NCI-H526 (cell line): ENCODE data around the gene SMIM33.
"Not testable (repeated sequence)": the region's sequence is repeated elsewhere in the genome, so short reads cannot be mapped to it uniquely, and the experiment has no call there.

Experiments
- DNase-seq, 2 experiments: peaks; one replicate each; lab custom pipeline; 2025; lab: John Stamatoyannopoulos, UW

SMIM33 gene

DNA sequence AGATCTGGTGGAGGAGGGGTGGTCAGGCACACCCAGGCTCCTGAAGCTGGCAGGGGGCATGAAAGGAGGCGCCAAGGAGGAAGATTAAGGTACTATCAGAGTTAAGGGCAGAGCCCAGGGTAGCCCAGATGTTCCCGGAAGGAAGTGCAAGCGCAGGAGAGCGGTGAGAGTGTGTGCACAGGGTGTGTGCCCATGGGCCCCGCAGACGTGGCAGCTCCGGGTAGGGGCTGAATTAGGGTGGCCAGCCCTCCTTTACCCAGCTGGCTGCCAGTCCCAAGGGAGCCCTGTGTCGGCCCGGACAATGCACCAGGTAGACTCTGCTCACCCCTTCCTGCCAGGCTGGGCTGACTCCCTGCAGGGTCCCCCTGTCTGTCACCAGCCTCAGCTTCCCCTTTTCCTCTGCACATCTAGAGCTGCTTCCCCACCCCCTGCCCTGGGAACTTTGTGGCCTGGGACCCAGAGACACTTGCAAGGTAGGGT is at the start of gene SMIM33:
Gene SMIM33, plus strand, starts transcription at position 184 of the 480 bp plus-strand sequence. Its CDS starts 118 bp downstream, at position 302.
- no peak for DNase-seq

DNA sequence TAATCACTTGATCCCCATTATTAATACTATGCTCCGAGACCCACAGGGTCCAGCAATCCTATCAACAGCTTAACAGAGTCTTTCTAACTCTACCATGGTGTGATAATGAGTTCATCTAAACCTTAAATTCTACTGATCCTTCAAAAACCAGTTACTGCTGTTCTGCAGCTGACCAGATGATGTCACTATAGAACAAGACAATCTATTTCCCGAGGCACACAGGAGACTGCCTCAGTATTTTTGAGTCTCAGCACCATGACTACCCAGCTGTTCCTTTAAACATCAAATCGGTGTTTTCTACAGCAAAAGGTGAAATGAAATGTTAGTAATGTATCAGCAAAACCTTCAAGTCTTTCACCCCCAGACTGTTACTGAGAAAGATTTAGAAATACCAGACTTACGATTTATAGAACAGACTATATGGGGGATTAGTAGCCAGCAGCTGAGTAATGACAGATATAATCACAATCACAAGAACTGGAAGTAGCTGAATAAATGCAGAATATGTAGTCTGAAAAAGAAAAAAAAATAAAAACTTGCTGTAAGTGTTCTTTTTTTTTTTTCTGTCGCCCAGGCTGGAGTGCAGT is 48.4 kb upstream of the SMIM33 start:
- DNase-seq, result peak; percentile 66 to 83

DNA sequence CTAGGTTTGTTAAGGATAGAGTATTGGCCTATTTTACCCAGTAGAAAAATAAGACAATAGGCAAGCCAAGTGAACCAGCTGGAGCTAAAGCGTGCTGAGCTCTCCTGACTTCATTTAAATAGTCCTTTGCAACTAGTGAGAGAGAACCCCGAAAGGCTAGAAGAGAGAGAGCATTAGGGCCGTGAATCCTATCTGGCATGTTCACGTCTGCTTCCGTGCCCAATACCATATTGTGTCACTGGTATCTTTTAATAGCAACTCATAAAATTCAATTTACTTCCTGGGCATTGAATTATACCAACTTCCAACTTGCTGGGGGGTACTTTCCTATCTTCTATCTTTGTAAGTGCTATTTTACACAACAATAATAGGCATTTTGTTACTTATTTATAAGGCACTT is 45.3 kb upstream of the SMIM33 start:
- DNase-seq, result no peak

DNA sequence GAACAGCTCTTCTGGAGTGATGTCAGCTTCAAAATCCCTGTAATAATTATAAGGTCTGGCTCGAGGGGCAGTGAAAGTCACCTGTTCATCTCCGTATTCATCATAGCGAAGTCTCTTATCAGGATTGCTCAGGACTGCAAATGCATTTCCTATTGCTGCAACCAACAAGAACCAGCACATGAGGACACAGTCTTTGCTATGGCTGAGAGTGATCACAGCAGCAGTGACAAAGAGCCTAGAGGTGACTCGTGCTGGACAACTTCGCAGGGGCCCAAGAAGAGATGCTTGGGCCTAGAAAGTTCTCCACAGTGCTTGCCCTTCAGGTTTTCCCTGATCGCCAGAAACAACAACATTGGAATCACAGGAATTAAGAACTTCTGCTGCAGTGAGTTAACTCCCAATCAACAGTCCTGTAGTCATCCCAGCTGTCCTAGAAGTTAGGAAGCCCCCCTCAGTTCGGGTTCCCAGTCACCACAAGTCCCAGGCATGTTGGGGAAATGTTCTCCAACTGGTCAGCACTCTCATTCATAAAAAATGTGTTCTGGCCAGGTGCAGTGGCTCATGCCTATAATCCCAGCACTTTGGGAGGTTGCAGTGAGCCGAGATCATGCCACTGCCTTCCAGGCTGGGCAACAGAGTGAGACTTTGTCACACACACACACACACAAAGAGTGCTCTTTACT is 44.5 kb upstream of the SMIM33 start:
- DNase-seq, result no peak

DNA sequence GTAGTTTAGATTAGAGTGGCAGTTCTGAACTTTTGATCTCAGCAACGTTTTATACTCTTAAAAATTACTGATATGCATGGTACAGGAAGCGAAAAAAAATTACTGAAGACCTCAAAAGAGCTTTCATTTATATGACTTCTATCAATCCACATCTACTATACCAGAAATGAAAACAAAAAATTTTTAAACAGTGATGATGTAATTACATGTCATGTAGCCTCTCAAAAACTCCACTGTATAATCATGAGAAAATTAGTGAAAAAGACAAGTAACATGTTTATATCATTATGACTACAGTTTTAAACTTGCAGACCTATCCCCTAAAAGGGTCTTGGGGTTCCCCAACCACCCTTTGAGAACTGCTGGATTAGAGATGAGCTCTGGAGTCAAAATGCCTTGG is 40.8 kb upstream of the SMIM33 start:
- DNase-seq, result no peak

DNA sequence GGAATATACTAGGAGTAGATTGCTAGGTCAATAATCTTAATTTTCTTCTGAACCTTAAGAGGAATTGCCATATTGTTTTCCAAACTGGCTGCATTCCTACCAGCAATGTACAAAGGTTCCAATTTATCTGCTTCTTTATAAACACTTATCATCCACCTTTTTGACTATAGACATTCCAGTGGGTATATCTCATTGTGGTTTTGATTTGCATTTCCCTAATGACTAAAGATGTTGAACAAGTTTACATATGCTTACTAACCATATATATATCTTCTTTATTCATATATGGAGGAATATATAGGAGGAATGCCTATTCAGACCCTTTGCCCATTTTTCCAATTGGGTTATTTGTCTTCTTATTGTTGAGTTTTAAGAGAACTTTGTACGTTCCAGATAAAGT is 39.1 kb upstream of the SMIM33 start:
- peak; percentile 28 to 50 for DNase-seq

DNA sequence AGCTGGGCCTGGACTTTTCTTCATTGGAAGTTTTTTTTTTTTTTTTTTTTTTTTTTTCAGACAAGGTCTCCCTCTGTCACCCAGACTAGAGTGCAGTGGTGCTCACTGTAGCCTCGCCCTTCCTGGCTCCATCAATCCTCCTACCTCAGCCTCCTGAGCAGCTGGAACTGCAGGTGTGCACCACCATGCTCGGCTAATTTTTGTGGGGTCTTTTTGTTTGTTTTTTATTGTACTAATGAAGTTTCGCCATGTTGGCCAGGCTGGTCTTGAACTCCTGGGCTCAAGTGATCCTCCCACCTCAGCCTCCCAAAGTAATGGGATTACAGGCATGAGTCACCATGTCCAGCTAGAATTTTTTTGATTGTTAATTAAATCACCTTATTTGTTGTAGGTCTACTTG is 35.1 kb upstream of the SMIM33 start:
- DNase-seq, result no peak

DNA sequence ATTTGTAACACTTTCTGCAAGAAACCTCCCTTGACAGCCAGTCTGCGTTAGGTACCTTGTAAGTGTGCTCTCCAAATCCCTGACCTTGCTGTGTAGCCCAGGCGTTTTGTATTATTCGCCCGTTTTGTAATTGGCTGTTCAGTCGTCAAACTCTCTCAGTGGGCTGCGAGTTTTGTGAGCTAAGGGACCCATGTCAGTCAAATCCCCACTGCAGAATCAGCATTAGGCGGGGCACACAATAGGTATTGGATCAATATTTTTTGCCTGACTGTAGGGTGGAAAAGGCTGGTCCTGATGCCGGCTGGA is 32.1 kb upstream of the SMIM33 start:
- no peak for DNase-seq

DNA sequence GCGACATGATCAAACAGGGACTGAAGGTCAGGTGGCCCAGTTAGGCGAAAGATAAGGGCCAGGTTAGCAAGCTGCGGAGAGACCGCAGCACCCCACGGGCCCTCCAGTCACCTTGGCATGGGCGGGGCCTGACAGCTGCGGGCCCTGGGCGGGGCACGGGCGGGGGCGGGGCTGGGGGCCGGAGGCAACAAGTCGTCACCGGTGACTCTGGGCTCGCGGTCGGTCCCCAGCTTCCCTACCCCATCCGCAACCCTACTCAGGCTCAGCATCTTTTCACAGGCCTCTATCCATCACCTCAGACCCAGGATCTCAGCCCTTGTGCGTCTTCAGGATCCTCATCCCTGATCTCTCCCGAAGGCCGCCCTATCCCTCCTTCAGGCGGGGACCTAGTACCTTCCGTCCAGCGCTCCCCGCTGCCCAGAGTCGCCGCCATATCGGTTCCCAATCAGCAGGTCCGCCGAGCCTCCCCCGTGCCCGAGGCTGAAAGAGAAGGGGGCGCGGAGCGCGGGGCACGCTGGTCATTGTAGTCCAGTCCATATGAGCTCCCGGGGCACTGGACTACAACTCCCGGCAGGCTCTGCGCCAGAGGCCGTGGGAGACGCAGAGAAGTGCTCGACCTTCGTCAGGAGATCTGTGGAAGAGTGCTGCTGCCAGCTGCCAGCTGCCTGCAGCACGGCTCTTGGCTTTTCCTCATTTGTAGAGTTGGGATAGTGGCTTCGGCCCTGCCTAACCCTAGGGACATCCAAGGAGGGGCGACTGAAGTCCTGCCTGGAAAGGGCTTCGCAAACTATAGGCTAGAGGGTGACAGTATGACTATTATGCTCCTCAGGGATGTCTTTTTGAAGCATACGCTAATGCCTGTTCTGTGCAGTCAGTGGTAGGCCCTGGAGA is 31.5 kb upstream of the SMIM33 start, which contains the start of gene DNAJC18:
Gene DNAJC18, minus strand, starts transcription at position 513 of the 891 bp plus-strand sequence. Its CDS starts 80 bp downstream, at position 433.
- DNase-seq, result peak; percentile 91 to 98

DNA sequence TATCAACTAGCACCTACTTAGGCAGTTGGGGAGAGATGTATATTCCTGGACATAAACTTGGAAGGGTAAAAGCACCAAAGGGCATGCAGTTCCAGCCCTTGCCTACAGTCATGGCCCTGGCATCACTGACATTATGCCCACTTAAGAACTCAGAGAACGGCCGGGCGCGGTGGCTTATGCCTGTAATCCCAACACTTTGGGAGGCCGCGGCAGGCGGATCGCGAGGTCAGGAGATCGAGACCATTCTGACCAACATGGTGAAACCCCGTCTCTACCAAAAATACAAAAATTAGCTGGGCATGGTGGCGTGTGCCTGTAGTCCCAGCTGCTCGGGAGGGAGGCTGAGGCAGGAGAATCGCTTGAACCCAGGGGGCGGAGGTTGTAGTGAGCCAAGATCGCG is 30.4 kb upstream of the SMIM33 start:
- DNase-seq, result not testable (repeated sequence)

DNA sequence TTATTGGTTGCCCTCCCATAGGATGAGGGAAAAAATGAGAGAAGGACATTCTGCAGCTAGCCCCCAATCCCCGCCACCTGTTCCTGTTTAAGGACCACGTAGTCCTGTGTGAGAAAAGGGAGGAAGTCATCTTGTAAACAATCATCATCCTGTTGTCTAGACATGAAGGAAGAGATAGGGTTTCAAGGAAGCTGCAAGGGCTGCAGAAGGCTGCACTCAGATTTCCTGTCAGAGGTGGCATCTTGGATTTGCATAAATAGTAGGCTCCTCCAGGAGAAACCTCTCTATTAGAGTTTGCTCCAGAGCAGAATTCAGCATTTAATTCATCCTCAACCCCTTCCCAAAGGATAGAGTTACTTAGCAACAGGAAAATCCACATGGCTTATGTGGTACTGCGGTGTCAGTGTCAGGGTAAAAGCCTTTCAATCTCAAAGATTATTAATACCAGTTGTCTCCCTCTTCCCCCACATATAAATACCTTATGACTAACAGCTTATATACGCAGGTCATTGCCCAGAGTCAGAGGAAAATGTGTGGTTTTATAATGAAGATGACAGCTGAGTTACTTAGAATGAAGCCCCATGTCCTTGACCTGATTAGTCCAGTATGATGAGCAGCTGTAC is 26.9 kb upstream of the SMIM33 start:
- DNase-seq, result peak in 1 of 2 experiments; percentile 19

DNA sequence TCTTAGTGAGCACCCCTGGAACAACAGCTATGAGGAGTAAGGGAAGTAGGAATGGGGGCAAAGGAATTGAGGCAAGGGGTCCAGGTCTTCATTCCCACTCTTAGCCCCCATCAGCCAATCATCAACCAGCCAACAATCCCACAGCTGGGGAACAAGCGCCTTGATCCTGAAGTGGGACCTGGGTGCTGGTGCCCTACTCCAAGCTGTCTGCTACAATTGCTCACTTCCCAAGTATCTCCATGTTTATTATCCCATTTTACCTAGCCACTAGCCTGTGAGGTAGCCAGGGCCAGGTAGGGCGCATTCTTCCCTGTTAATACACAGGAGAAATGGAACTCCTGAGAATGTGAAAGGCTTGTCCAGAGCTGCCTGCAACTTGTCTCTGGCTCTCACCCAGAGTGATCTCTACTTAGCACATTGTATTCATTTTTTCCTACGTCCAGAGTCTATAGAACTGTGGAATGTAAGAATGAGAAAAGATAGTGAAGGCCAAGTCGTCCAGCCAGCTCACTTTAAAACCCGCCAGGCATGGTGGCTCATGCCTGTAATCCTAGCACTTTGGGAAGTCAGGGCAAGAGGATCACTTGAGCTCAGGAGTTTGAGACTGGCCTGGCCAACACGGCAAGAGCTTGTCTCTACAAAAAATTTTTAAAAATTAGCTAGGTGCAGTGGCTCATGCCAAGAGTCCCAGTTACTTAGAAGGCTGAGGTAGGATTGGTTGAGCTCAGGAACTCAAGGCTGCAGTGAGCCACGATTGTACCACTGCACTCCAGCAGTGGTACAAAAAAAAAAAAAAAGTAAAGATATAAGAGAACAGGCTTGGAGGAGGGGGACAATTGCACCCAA is 25.3 kb upstream of the SMIM33 start:
- DNase-seq, result no peak

DNA sequence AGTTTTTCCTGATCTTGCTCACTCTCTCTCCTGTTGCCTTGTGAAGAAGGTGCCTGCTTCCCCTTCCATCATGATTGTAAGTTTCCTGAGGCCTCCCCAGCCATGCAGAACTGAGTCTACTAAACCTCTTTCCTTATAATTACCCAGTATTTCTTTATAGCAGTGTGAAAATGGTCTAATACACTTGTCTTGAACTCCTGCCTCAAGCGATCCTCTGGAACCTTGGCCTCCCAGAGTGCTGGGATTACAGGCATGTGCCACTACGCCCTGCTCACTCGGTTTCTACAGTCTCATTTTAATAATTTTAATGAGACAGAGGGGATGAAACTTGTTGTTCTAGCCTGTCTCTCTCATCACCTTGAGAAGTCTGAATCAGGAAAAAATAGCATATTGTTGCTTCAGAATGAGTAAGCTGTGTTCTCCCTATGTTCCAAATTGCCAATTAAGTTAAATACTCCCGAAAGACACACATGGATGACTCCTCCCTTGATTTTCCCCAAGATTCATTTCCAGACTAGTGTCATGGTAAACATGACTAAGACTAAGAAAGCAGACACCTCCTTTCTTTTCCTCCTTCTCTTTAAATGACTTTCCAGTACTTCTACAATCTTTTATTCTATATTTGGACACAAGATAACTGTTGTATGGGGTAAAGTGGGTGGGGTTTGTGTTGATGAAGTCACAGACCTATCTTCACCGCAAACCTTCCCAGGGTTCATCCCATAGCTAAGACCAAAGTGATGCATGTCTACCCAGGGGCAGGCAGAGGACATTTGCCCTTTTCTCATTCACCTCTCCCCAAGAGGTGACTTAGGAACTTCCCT is 23.6 kb upstream of the SMIM33 start:
- DNase-seq, result no peak

DNA sequence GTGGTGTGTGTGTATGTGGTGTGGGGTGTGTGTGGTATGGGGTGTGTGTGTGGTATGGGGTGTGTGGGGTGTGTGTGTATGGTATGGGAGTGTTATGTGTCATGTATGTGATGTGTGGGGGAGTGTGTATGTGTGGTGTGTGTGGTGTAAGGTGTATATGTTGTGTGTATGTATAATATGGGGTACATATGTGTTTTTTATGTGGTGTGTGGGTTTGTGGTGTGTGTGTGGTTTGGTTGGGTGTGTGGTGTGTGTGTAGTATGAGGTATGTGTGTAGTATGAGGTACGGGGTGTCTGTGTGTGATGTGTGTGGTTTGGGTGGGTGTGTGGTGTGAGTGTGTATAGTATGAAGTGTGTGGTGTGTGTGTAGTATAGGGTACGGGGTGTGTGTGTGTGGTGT is 19.6 kb upstream of the SMIM33 start:
- DNase-seq, result no peak

DNA sequence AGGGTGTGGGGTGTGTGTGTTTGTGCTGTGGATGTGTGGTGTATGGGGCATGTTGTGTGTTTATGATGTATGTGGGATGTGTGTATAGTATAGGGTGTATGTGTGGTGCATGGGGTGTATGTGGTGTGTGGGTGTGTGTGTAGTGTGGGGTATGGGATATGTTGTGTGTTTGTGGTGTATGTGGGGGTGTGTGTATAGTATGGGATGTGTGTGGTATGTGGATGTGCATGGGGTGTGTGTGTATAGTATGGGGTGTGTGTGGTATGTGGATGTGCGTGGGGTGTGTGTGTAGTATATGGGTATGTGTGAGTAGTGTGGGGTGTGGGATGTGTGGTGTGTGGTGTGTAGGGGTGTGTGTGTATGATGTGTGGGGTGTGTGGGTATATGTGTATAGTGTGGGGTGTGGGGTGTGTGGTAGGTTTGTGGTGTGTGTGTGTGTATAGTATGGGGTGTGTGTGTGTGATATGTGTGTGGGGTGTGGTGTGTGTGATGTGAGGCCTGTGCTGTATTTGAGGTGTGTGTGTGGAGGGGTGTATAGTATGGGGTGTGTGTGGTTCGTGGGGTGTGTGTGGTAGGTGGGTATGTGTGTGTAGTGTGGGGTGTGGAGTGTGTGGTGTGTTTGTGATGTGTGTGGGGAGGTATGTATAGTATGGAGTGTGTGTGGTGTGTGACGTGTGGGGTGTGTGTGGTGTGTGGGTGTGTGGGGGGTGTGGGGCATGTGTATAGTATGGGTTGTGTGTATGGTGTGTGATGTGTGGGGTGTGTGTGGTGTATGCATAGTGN is 18.7 kb upstream of the SMIM33 start:
- DNase-seq, result no peak

DNA sequence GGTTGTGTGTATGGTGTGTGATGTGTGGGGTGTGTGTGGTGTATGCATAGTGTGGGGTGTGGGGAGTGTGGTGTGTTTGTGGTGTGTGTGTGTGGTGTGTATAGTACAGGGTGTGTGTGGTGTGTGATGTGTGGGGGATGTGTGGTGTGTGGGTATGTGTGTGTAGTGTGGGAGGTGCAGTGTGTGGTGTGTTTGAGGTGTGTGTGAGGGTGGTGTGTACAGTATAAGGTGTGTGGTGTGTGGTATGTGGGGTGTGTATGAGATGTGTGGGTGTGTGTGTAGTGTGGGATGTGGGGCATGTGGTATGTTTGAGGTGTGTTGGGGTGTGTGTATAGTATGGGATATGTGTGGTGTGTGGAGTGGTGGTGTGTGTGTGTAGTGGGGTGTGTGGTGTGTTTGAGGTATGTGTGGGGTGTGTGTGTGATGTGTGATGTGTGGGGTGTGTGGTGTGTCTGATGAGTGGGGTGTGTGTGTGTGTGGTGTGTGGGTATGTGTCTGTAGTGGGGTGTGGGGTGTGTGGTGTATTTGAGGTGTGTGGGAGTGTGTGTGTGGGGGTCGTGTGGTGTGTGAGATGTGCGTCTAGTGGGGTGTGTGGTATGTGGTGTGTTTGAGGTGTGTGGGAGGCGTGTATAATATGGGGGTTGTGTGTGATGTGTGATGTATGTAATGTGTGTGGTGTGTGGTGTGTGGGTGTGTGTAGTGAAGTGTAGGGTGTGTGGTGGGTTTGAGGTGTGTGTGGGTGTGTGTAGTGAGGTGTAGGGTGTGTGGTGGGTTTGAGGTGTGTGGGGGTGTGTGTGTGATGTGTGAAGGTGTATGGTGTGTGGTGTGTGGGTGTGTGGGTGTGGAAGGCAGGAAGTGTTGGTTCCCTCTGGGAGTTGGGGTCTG is 16.9 kb upstream of the SMIM33 start:
- DNase-seq, result no peak

DNA sequence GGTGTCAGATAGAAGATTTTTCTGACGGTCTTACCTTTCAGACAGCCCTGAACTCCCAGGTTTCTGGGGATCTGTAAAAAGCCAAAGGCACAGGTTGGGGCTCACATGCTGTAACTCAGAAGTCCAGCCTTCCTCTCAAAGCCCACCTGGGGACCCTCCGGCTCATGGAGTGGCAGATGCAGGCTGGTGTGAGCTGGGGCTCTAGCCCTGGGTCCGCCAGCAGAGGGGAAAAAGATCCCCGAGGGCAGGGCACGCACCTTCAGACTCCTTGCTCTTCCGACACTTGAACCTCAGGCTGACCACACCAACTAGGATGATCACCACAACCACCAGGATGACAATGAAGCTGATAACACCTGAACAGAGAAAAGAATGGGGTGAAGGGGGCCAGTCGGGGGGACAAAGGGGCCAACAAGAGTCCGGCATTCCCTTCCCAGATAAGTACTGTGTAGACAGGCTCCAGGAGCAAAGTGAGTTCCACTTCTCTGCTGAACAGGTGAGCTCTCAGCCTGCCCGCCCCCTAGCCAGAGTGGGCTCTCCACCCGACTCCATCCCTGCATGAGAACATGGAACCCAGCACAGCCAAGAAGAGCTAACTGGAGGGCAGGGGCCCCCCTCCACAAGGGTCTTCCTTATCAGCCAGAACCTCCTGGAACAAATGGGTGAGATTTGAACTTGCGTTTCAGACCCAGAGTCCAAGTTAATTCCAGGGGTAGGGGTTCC is 16.1 kb upstream of the SMIM33 start:
- DNase-seq, result no peak

DNA sequence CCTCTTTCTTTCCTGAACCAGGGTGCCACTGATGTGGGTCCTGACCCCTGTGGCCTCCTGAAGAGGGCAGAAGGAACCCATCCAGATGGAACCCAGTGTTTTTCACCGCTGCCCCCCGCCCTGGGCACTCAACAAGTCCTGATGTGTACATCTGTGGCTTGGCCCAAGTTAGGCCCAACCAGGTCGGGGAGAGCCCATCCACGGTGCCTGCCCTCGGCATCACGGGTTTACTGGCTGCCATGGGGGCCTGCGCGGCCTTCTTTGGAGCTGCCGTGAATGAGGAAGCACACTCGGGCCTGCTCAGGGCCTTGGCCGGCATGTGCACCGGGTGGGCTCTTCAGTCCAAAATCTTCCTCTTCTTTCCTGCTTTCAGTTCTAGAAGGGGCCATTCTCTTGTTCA is 14.0 kb upstream of the SMIM33 start:
- no peak for DNase-seq
